Right atrium auricular region (tissue), 2 donors: Measurements from ENCODE around the gene CLEC16A. TPM values are rescaled to one million over a fixed set of nuclear protein-coding genes. Genes with fewer than 3 reads are reported as not detected.

Experiments
- DNase-seq: peaks from one replicate; pipeline ENCODE4 v3.0.0-alpha.2; 2019; ENCODE audit warnings: low spot score
- H3K27ac ChIP-seq, 2 donors: fragments of 200-600 bp; sonication (generic); 1 replicate in 1 of 2; 2 replicates in 1 of 2; pipeline ENCODE4 v1.5.1; 2016 to 2019
- H3K27me3 ChIP-seq, 2 donors: fragments of 200-600 bp; sonication (generic); one replicate each; pipeline versions ENCODE4 v1.5.1 to v1.6.0; 2017 to 2019
- H3K36me3 ChIP-seq: fragments of 200-600 bp; sonication (generic); one replicate; pipeline ENCODE4 v1.5.1; 2016
- H3K4me1 ChIP-seq, 2 donors: fragments of 200-600 bp; sonication (generic); one replicate each; pipeline versions ENCODE4 v1.5.1 to v1.6.0; 2017 to 2019
- H3K4me3 ChIP-seq, 2 donors: fragments of 200-600 bp; sonication (generic); 1 replicate in 1 of 2; 2 replicates in 1 of 2; pipeline ENCODE4 v1.5.1; 2017 to 2019; ENCODE audit warnings: mild to moderate bottlenecking in 1 of 2, moderate library complexity in 1 of 2
- H3K9me3 ChIP-seq, 2 donors: fragments of 200-600 bp; sonication (generic); one replicate each; pipeline ENCODE4 v1.5.1; 2019
- CTCF ChIP-seq, 2 donors: fragments of 200-600 bp; sonication (generic); IDR thresholded peaks; one replicate each; pipeline ENCODE4 v1.5.1; 2019; ENCODE audit warnings: antibody characterized with exemption in 2 of 2
- total RNA-seq, 2 donors: library from RNA; depleted of rRNA; stranded (reverse); fragments of >200 nt; gene quantifications; one replicate each; pipeline ENCODE4 v1.1.0, GENCODE V29; 2016

The CLEC16A gene
- total RNA-seq, 2 donors from 2014 or later: 24.1 to 49.0 TPM

- Histone ChIP-seq H3K27me3 (no peaks in the 10 kb centered on the region), H3K9me3 (no peaks in the 10 kb centered on the region), H3K27ac (no peak overlapping the region), H3K36me3 (peaks cover 21% of the 10 kb centered on the region), H3K4me1 (peaks cover 0 to 8% of the 10 kb centered on the region in 2 donors), H3K4me3 (no peak overlapping the region)
- no peak for TF ChIP-seq CTCF (IDR thresholded peaks at IDR 0.05)
- DNase-seq: no peak
These were observed 225.3 kb downstream of the CLEC16A start for GRCh38 chr16:11169641-11170040.

- H3K36me3 ChIP-seq: peaks cover 21% of the 10 kb centered on the region
These were observed 225.8 kb downstream of the CLEC16A start for GRCh38 chr16:11170201-11170600.

GRCh38 chr16:11170696-11171447 is 226.5 kb downstream of the CLEC16A start:
- Histone ChIP-seq H3K9me3 (no peaks in the 10 kb centered on the region), H3K27me3 (no peaks in the 10 kb centered on the region), H3K36me3 (peaks cover 21% of the 10 kb centered on the region), H3K27ac (no peak overlapping the region), H3K4me3 (no peak overlapping the region), H3K4me1 (peaks cover 0 to 8% of the 10 kb centered on the region in 2 donors)
- no peak for DNase-seq
- no peak for TF ChIP-seq CTCF (IDR thresholded peaks at IDR 0.05)

More at GRCh38 chr16:11170201-11170600, 225.8 kb downstream of the CLEC16A start:
- Histone ChIP-seq H3K4me1 (peaks cover 0 to 8% of the 10 kb centered on the region in 2 donors), H3K27ac (no peak overlapping the region), H3K4me3 (no peak overlapping the region), H3K9me3 (no peaks in the 10 kb centered on the region), H3K27me3 (no peaks in the 10 kb centered on the region)
- DNase-seq: no peak
- no peak for TF ChIP-seq CTCF (IDR thresholded peaks at IDR 0.05)

GRCh38 chr16:11171448-11171709 is 227.0 kb downstream of the CLEC16A start:
- H3K36me3 ChIP-seq: peaks cover 18% of the 10 kb centered on the region
- no peak for DNase-seq
- no peaks in the 10 kb centered on the region for H3K9me3 ChIP-seq
- peaks cover 0 to 8% of the 10 kb centered on the region in 2 donors for H3K4me1 ChIP-seq
- TF ChIP-seq CTCF (IDR thresholded peaks at IDR 0.05): no peak
- H3K27me3 ChIP-seq: no peaks in the 10 kb centered on the region
- no peak overlapping the region for H3K27ac ChIP-seq
- H3K4me3 ChIP-seq: no peak overlapping the region

- TF ChIP-seq CTCF (IDR thresholded peaks at IDR 0.05): no peak
- Histone ChIP-seq H3K27ac (no peak overlapping the region), H3K36me3 (peaks cover 13% of the 10 kb centered on the region), H3K9me3 (no peaks in the 10 kb centered on the region), H3K4me1 (peaks cover 0 to 8% of the 10 kb centered on the region in 2 donors), H3K27me3 (no peaks in the 10 kb centered on the region), H3K4me3 (no peak overlapping the region)
- DNase-seq: no peak
These were observed 227.5 kb downstream of the CLEC16A start for GRCh38 chr16:11171757-11172299.
